ENCODE measurements around the gene TCL1B. TPM values are rescaled to one million over a fixed set of nuclear protein-coding genes. Genes with fewer than 3 reads are reported as not detected.

TCL1B gene
- total and polyA plus RNA-seq, 4 donors = 0.19 TPM; not detected in 3

DNA sequence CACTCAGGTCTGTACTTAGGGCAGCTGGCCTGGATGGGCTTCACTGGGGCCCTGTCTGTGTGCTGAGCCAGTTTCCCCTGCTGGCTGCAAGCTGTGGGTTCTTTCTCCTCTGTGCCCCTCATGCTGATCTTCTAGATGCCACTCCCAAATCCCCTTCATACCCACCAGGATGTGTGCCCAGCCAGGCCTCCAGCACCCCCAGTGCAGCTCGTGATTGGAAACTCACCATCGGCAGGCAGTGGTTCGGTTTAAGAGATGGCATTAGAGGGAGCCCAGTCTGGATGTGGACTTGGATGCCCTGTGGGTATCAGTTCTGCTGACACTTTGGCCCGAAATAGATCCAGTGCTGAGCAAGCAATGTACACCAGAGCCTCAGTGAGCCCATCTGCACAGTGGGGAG, 5.9 kb downstream of the TCL1B start:
- TF ChIP-seq, protein P1, sequence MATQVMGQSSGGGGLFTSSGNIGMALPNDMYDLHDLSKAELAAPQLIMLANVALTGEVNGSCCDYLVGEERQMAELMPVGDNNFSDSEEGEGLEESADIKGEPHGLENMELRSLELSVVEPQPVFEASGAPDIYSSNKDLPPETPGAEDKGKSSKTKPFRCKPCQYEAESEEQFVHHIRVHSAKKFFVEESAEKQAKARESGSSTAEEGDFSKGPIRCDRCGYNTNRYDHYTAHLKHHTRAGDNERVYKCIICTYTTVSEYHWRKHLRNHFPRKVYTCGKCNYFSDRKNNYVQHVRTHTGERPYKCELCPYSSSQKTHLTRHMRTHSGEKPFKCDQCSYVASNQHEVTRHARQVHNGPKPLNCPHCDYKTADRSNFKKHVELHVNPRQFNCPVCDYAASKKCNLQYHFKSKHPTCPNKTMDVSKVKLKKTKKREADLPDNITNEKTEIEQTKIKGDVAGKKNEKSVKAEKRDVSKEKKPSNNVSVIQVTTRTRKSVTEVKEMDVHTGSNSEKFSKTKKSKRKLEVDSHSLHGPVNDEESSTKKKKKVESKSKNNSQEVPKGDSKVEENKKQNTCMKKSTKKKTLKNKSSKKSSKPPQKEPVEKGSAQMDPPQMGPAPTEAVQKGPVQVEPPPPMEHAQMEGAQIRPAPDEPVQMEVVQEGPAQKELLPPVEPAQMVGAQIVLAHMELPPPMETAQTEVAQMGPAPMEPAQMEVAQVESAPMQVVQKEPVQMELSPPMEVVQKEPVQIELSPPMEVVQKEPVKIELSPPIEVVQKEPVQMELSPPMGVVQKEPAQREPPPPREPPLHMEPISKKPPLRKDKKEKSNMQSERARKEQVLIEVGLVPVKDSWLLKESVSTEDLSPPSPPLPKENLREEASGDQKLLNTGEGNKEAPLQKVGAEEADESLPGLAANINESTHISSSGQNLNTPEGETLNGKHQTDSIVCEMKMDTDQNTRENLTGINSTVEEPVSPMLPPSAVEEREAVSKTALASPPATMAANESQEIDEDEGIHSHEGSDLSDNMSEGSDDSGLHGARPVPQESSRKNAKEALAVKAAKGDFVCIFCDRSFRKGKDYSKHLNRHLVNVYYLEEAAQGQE (IDR thresholded peaks at IDR 0.05) = no peak
- TF ChIP-seq YY1 (IDR thresholded peaks at IDR 0.05) (no peak), JUND (IDR thresholded peaks at IDR 0.05) (no peak), GABPA (IDR thresholded peaks at IDR 0.05 in 1 of 2, conservative IDR thresholded peaks at IDR 0.05 in 1 of 2) (no peak), EGR1 (IDR thresholded peaks at IDR 0.05; ENCODE audit: low read depth in 2 of 2) (no peak), RAD21 (IDR thresholded peaks at IDR 0.05) (no peak), SP1 (IDR thresholded peaks at IDR 0.05) (no peak), HNF4G (IDR thresholded peaks at IDR 0.05) (no peak), FOXA1 (IDR thresholded peaks at IDR 0.05) (no peak), TAF1 (conservative IDR thresholded peaks at IDR 0.05) (no peak), FOXA2 (IDR thresholded peaks at IDR 0.05) (no peak), RXRA (IDR thresholded peaks at IDR 0.05) (no peak)
- TF ChIP-seq, protein P2, sequence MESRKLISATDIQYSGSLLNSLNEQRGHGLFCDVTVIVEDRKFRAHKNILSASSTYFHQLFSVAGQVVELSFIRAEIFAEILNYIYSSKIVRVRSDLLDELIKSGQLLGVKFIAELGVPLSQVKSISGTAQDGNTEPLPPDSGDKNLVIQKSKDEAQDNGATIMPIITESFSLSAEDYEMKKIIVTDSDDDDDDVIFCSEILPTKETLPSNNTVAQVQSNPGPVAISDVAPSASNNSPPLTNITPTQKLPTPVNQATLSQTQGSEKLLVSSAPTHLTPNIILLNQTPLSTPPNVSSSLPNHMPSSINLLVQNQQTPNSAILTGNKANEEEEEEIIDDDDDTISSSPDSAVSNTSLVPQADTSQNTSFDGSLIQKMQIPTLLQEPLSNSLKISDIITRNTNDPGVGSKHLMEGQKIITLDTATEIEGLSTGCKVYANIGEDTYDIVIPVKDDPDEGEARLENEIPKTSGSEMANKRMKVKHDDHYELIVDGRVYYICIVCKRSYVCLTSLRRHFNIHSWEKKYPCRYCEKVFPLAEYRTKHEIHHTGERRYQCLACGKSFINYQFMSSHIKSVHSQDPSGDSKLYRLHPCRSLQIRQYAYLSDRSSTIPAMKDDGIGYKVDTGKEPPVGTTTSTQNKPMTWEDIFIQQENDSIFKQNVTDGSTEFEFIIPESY (IDR thresholded peaks at IDR 0.05) = no peak
- TF ChIP-seq, protein P3, sequence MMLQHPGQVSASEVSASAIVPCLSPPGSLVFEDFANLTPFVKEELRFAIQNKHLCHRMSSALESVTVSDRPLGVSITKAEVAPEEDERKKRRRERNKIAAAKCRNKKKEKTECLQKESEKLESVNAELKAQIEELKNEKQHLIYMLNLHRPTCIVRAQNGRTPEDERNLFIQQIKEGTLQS (IDR thresholded peaks at IDR 0.05) = no peak
- TF ChIP-seq, protein P4, sequence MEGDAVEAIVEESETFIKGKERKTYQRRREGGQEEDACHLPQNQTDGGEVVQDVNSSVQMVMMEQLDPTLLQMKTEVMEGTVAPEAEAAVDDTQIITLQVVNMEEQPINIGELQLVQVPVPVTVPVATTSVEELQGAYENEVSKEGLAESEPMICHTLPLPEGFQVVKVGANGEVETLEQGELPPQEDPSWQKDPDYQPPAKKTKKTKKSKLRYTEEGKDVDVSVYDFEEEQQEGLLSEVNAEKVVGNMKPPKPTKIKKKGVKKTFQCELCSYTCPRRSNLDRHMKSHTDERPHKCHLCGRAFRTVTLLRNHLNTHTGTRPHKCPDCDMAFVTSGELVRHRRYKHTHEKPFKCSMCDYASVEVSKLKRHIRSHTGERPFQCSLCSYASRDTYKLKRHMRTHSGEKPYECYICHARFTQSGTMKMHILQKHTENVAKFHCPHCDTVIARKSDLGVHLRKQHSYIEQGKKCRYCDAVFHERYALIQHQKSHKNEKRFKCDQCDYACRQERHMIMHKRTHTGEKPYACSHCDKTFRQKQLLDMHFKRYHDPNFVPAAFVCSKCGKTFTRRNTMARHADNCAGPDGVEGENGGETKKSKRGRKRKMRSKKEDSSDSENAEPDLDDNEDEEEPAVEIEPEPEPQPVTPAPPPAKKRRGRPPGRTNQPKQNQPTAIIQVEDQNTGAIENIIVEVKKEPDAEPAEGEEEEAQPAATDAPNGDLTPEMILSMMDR (IDR thresholded peaks at IDR 0.05; ENCODE audit: low read depth, low read length, missing input control) = no peak
- TF ChIP-seq, protein P5, sequence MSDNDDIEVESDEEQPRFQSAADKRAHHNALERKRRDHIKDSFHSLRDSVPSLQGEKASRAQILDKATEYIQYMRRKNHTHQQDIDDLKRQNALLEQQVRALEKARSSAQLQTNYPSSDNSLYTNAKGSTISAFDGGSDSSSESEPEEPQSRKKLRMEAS (IDR thresholded peaks at IDR 0.05) = no peak
- no peak for DNase-seq (ENCODE audit: low spot score)
- H3K27ac ChIP-seq (ENCODE audit: low read depth in 1 of 2, low read length in 2 of 2) = no peak overlapping the region

DNA sequence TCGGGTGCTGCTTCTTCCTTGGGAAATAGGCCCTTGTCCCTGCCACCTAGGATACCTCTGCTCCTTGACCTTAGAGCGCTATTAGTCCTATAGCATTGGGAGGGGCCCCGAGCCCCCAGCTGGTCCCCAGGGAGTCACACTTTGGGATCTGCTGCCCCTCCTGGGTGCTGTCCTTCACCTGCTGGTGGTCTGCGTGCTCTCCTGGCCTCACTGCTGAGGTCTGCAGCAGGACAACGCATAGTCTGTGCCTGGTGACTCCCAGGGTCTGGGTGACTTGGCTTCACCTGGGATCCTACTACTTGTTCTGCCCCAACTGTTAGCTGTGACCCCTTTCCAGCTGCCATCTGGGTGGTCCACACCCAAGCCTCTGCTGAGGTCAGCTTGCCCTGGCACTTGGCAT, 8.8 kb downstream of the TCL1B start:
- 67% methylated on average over 5 of the region's 5 CpGs for WGBS
- Histone ChIP-seq H3K27ac (ENCODE audit: low read depth in 1 of 2, low read length in 2 of 2) (no peak overlapping the region), H3K4me1 (ENCODE audit: control insufficient read depth in 4 of 4, insufficient read depth in 4 of 4, low read length in 3 of 4) (no peaks in the 10 kb centered on the region), H3K27me3 (ENCODE audit: control insufficient read depth in 4 of 4, insufficient read depth in 4 of 4, low read length in 3 of 4) (peaks cover 0 to 4% (median 0%) of the 10 kb centered on the region in 4 donors), H3K36me3 (ENCODE audit: control insufficient read depth in 4 of 4, insufficient read depth in 3 of 4, low read depth in 1 of 4, low read length in 3 of 4) (no peaks in the 10 kb centered on the region), H3K4me3 (ENCODE audit: low read depth in 1 of 3, low read length in 3 of 3) (no peak overlapping the region), H3K9ac (ENCODE audit: low read depth in 1 of 2, low read length in 2 of 2) (no peak overlapping the region), H3K9me3 (ENCODE audit: control insufficient read depth in 4 of 4, low read length in 3 of 4) (no peaks in the 10 kb centered on the region)
- DNase-seq (ENCODE audit: low spot score) = no peak
- TF ChIP-seq FOXA1 (IDR thresholded peaks at IDR 0.05) (no peak), FOXA2 (IDR thresholded peaks at IDR 0.05) (no peak)
- TF ChIP-seq, protein P2 (IDR thresholded peaks at IDR 0.05) = no peak

More for the DNA sequence above, 5.9 kb downstream of the TCL1B start:
- no peaks in the 10 kb centered on the region for H3K36me3 ChIP-seq (ENCODE audit: control insufficient read depth in 4 of 4, insufficient read depth in 3 of 4, low read depth in 1 of 4, low read length in 3 of 4)
- no peaks in the 10 kb centered on the region for H3K27me3 ChIP-seq (ENCODE audit: control insufficient read depth in 4 of 4, insufficient read depth in 4 of 4, low read length in 3 of 4)
- no peaks in the 10 kb centered on the region for H3K9me3 ChIP-seq (ENCODE audit: control insufficient read depth in 4 of 4, low read length in 3 of 4)
- H3K9ac ChIP-seq (ENCODE audit: low read depth in 1 of 2, low read length in 2 of 2) = no peak overlapping the region
- H3K4me3 ChIP-seq (ENCODE audit: low read depth in 1 of 3, low read length in 3 of 3) = no peak overlapping the region
- 87% methylated on average over 4 of the region's 4 CpGs for WGBS
- no peaks in the 10 kb centered on the region for H3K4me1 ChIP-seq (ENCODE audit: control insufficient read depth in 4 of 4, insufficient read depth in 4 of 4, low read length in 3 of 4)

All from liver (tissue), 9 donors.